ENCODE data around the gene FAM50B. TPM values are rescaled to one million over a fixed set of nuclear protein-coding genes. Genes with fewer than 3 reads are reported as not detected.

FAM50B gene
- total and polyA plus RNA-seq, 4 donors, result 8.8 to 12.3 (median 11.1) TPM

DNA sequence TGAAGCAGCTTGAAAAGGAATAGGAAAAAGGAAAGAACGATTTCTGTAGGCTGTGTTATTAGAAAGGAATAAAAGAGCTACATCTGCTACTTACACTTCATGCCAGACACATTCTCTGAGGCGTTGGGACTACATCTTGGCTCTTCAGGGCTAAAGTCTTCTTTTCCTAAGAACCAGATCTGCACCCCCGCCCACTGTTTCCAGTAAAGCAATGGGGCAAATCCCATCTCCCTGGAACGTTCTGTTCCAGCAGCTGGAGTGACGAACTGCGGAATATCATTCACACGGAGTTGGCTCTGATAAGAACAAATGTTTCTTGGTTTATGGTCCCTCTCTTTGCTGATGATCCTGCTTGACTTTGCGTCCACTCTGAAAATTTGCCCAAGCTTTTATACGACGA is 26.9 kb downstream of the FAM50B start:
- Histone ChIP-seq H3K27me3 (ENCODE audit: control insufficient read depth in 4 of 4, insufficient read depth in 4 of 4, low read length in 3 of 4) (no peaks in the 10 kb centered on the region), H3K27ac (ENCODE audit: low read depth in 1 of 2, low read length in 2 of 2) (no peak overlapping the region)

DNA sequence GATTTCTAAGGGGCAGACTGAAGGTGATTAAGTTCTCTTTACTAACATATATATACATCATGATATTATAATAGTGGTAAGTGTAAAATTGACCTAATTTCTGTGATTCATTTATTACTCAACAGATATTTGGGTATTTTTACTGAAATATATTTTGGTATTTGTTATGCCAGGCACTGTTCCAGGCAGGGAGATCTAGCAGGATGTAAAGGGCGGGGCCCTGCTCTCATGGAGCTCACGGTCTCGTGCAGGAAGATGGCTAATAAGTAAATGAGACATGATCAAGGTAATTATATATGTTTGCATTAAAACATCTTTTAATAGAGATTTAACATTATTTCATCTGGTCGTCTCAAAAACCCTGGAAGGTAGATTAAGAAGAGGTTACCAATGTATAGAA is 27.7 kb downstream of the FAM50B start:
- TF ChIP-seq, protein P1, sequence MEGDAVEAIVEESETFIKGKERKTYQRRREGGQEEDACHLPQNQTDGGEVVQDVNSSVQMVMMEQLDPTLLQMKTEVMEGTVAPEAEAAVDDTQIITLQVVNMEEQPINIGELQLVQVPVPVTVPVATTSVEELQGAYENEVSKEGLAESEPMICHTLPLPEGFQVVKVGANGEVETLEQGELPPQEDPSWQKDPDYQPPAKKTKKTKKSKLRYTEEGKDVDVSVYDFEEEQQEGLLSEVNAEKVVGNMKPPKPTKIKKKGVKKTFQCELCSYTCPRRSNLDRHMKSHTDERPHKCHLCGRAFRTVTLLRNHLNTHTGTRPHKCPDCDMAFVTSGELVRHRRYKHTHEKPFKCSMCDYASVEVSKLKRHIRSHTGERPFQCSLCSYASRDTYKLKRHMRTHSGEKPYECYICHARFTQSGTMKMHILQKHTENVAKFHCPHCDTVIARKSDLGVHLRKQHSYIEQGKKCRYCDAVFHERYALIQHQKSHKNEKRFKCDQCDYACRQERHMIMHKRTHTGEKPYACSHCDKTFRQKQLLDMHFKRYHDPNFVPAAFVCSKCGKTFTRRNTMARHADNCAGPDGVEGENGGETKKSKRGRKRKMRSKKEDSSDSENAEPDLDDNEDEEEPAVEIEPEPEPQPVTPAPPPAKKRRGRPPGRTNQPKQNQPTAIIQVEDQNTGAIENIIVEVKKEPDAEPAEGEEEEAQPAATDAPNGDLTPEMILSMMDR (IDR thresholded peaks at IDR 0.05; ENCODE audit: low read depth, low read length, missing input control), result no peak
- TF ChIP-seq RXRA (IDR thresholded peaks at IDR 0.05), result no peak
- no peak for TF ChIP-seq NR2F2 (IDR thresholded peaks at IDR 0.05)
- TF ChIP-seq, protein P2, sequence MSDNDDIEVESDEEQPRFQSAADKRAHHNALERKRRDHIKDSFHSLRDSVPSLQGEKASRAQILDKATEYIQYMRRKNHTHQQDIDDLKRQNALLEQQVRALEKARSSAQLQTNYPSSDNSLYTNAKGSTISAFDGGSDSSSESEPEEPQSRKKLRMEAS (IDR thresholded peaks at IDR 0.05), result no peak
- TF ChIP-seq, protein P3, sequence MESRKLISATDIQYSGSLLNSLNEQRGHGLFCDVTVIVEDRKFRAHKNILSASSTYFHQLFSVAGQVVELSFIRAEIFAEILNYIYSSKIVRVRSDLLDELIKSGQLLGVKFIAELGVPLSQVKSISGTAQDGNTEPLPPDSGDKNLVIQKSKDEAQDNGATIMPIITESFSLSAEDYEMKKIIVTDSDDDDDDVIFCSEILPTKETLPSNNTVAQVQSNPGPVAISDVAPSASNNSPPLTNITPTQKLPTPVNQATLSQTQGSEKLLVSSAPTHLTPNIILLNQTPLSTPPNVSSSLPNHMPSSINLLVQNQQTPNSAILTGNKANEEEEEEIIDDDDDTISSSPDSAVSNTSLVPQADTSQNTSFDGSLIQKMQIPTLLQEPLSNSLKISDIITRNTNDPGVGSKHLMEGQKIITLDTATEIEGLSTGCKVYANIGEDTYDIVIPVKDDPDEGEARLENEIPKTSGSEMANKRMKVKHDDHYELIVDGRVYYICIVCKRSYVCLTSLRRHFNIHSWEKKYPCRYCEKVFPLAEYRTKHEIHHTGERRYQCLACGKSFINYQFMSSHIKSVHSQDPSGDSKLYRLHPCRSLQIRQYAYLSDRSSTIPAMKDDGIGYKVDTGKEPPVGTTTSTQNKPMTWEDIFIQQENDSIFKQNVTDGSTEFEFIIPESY (IDR thresholded peaks at IDR 0.05), result no peak
- TF ChIP-seq TAF1 (conservative IDR thresholded peaks at IDR 0.05), result no peak
- no peak for TF ChIP-seq SP1 (IDR thresholded peaks at IDR 0.05)
- no peak for TF ChIP-seq FOXA1 (IDR thresholded peaks at IDR 0.05)
- no peak for TF ChIP-seq HNF4G (IDR thresholded peaks at IDR 0.05)
- TF ChIP-seq YY1 (IDR thresholded peaks at IDR 0.05), result no peak
- no peak for TF ChIP-seq HNF4A (conservative IDR thresholded peaks at IDR 0.05)
- DNase-seq (ENCODE audit: low spot score), result no peak
- H3K4me3 ChIP-seq (ENCODE audit: low read depth in 1 of 3, low read length in 3 of 3), result no peak overlapping the region
- no peaks in the 10 kb centered on the region for H3K27me3 ChIP-seq (ENCODE audit: control insufficient read depth in 4 of 4, insufficient read depth in 4 of 4, low read length in 3 of 4)
- WGBS, result 84% methylated on average over 4 of the region's 4 CpGs
- peaks cover 14 to 31% (median 26%) of the 10 kb centered on the region in 4 donors for H3K4me1 ChIP-seq (ENCODE audit: control insufficient read depth in 4 of 4, insufficient read depth in 4 of 4, low read length in 3 of 4)
- no peaks in the 10 kb centered on the region for H3K36me3 ChIP-seq (ENCODE audit: control insufficient read depth in 4 of 4, insufficient read depth in 3 of 4, low read depth in 1 of 4, low read length in 3 of 4)
- H3K9ac ChIP-seq (ENCODE audit: low read depth in 1 of 2, low read length in 2 of 2), result no peak overlapping the region
- H3K9me3 ChIP-seq (ENCODE audit: control insufficient read depth in 4 of 4, low read length in 3 of 4), result no peaks in the 10 kb centered on the region
- H3K27ac ChIP-seq (ENCODE audit: low read depth in 1 of 2, low read length in 2 of 2), result no peak overlapping the region

More for the DNA sequence above, 26.9 kb downstream of the FAM50B start:
- no peak for DNase-seq (ENCODE audit: low spot score)
- peaks cover 15 to 36% (median 29%) of the 10 kb centered on the region in 4 donors for H3K4me1 ChIP-seq (ENCODE audit: control insufficient read depth in 4 of 4, insufficient read depth in 4 of 4, low read length in 3 of 4)
- H3K9ac ChIP-seq (ENCODE audit: low read depth in 1 of 2, low read length in 2 of 2), result no peak overlapping the region
- H3K36me3 ChIP-seq (ENCODE audit: control insufficient read depth in 4 of 4, insufficient read depth in 3 of 4, low read depth in 1 of 4, low read length in 3 of 4), result no peaks in the 10 kb centered on the region
- WGBS, result 80% methylated on average over 10 of the region's 10 CpGs
- H3K4me3 ChIP-seq (ENCODE audit: low read depth in 1 of 3, low read length in 3 of 3), result no peak overlapping the region
- TF ChIP-seq EGR1 (IDR thresholded peaks at IDR 0.05; ENCODE audit: low read depth in 2 of 2) (no peak), HNF4G (IDR thresholded peaks at IDR 0.05) (no peak), RXRA (IDR thresholded peaks at IDR 0.05) (no peak), NR2F2 (IDR thresholded peaks at IDR 0.05) (peak; percentile 55), GABPA (IDR thresholded peaks at IDR 0.05 in 1 of 2, conservative IDR thresholded peaks at IDR 0.05 in 1 of 2) (no peak), JUND (IDR thresholded peaks at IDR 0.05) (no peak), FOXA1 (IDR thresholded peaks at IDR 0.05) (no peak), TAF1 (conservative IDR thresholded peaks at IDR 0.05) (no peak), SP1 (IDR thresholded peaks at IDR 0.05) (peak; percentile 59)
- TF ChIP-seq, protein P4, sequence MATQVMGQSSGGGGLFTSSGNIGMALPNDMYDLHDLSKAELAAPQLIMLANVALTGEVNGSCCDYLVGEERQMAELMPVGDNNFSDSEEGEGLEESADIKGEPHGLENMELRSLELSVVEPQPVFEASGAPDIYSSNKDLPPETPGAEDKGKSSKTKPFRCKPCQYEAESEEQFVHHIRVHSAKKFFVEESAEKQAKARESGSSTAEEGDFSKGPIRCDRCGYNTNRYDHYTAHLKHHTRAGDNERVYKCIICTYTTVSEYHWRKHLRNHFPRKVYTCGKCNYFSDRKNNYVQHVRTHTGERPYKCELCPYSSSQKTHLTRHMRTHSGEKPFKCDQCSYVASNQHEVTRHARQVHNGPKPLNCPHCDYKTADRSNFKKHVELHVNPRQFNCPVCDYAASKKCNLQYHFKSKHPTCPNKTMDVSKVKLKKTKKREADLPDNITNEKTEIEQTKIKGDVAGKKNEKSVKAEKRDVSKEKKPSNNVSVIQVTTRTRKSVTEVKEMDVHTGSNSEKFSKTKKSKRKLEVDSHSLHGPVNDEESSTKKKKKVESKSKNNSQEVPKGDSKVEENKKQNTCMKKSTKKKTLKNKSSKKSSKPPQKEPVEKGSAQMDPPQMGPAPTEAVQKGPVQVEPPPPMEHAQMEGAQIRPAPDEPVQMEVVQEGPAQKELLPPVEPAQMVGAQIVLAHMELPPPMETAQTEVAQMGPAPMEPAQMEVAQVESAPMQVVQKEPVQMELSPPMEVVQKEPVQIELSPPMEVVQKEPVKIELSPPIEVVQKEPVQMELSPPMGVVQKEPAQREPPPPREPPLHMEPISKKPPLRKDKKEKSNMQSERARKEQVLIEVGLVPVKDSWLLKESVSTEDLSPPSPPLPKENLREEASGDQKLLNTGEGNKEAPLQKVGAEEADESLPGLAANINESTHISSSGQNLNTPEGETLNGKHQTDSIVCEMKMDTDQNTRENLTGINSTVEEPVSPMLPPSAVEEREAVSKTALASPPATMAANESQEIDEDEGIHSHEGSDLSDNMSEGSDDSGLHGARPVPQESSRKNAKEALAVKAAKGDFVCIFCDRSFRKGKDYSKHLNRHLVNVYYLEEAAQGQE (IDR thresholded peaks at IDR 0.05), result no peak
- TF ChIP-seq, protein P1 (IDR thresholded peaks at IDR 0.05; ENCODE audit: low read depth, low read length, missing input control), result no peak
- TF ChIP-seq, protein P2 (IDR thresholded peaks at IDR 0.05), result no peak
- TF ChIP-seq, protein P5, sequence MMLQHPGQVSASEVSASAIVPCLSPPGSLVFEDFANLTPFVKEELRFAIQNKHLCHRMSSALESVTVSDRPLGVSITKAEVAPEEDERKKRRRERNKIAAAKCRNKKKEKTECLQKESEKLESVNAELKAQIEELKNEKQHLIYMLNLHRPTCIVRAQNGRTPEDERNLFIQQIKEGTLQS (IDR thresholded peaks at IDR 0.05), result no peak
- no peaks in the 10 kb centered on the region for H3K9me3 ChIP-seq (ENCODE audit: control insufficient read depth in 4 of 4, low read length in 3 of 4)
